GM11168 (cell line): ENCODE results near the gene KRTAP5-8.
"Not testable (repeated sequence)": the region's sequence is repeated elsewhere in the genome, so short reads cannot be mapped to it uniquely, and the experiment has no call there.

ENCODE experiments used
- in situ Hi-C: fragments of 300-500 bp; cut with MboI; formaldehyde crosslinking; loops from one replicate; pipeline ENCODE4 v1.12.0; 2022; ENCODE audit warnings: low sequenced_read_pairs; ENCODE audit not compliant: unreplicated experiment

KRTAP5-8 gene

DNA sequence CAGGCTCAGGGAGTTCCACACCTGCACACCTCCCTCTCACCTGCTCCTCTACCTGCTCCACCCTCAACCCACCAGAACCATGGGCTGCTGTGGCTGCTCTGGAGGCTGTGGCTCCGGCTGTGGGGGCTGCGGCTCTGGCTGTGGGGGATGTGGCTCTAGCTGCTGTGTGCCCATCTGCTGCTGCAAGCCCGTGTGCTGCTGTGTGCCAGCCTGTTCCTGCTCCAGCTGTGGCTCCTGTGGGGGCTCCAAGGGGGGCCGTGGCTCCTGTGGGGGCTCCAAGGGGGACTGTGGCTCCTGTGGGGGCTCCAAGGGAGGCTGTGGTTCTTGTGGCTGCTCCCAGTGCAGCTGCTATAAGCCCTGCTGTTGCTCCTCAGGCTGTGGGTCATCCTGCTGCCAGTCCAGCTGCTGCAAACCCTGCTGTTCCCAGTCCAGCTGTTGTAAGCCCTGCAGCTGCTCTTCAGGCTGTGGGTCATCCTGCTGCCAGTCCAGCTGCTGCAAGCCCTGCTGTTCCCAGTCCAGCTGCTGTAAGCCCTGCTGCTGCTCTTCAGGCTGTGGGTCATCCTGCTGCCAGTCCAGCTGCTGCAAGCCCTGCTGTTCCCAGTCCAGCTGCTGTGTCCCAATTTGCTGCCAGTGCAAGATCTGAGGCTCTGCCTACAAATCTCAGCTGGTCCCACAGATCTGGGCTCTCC is at the start of gene KRTAP5-8:
TSS of gene KRTAP5-8 (plus strand) at position 49 of the 689 bp plus-strand sequence. CDS start at position 80, 31 bp downstream.
- in situ Hi-C loops = not testable (repeated sequence)

DNA sequence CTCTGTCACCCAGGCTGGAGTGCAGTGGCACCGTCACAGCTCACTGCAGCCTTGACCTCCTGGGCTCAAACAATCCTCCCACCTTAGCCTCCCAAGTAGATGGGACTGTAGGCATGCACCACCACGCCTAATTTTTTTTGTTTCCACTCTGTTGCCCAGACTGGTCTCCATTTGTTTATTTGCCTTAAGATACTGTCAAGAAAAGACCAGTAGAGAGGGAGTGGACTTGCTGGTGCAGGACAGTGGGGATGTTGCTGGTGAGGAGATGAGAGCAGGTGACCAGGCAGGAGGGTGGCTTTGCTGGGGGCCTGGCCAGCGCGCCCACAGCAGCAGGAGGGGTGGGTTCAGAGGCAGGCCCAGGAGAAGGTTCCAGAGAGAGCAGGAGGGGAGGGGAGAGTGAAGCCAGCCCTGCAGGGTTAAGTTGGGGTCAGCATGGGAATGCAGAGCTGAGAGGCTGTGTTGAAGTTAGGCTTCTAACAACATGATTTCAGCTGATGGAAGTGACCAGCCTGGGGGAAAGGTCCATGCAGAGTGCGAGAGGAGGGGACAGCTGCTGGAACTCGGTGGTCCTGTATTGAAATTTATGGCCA is 49.0 kb upstream of the KRTAP5-8 start:
- in situ Hi-C loops = no loop called here

GRCh38 chr11:71489311-71490043 is 48.3 kb upstream of the KRTAP5-8 start:
- in situ Hi-C loops = no loop called here

- in situ Hi-C loops = no loop called here
These were observed 47.6 kb upstream of the KRTAP5-8 start for GRCh38 chr11:71490044-71490730.

DNA sequence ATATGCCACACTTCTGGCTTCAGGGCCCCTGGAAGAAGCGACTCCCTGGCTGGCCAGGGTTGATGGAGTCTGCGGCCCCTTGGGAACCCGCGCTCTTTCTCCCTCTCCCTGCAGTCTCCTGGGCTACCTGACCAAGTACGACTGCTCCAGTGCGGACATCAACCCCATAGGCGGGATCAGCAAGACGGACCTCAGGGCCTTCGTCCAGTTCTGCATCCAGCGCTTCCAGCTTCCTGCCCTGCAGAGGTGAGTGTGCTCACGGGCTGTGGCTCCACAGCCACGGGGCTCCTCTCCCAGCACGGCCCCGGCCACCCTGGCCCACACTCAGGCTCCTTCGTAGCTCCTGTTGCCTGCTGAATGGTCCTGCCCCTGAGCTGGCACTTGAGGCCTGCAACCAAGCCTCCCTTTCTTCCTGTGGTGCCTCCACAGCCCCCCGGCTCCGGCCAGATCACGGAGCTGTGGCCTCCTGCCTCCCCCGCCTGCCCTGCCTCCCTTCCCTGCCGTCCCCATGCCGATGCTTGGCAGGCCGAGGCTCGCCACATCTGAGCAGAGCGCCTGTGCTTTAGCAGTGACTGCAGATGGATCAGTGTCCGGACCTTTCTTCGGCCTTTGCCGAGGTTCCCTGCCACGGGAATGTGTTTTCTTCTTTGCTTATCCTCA is 47.0 kb upstream of the KRTAP5-8 start:
- in situ Hi-C loops = no loop called here

- in situ Hi-C loops = no loop called here
These were observed 46.3 kb upstream of the KRTAP5-8 start for GRCh38 chr11:71491531-71491930.

GRCh38 chr11:71491940-71492339 is 45.9 kb upstream of the KRTAP5-8 start:
- in situ Hi-C loops = no loop called here

DNA sequence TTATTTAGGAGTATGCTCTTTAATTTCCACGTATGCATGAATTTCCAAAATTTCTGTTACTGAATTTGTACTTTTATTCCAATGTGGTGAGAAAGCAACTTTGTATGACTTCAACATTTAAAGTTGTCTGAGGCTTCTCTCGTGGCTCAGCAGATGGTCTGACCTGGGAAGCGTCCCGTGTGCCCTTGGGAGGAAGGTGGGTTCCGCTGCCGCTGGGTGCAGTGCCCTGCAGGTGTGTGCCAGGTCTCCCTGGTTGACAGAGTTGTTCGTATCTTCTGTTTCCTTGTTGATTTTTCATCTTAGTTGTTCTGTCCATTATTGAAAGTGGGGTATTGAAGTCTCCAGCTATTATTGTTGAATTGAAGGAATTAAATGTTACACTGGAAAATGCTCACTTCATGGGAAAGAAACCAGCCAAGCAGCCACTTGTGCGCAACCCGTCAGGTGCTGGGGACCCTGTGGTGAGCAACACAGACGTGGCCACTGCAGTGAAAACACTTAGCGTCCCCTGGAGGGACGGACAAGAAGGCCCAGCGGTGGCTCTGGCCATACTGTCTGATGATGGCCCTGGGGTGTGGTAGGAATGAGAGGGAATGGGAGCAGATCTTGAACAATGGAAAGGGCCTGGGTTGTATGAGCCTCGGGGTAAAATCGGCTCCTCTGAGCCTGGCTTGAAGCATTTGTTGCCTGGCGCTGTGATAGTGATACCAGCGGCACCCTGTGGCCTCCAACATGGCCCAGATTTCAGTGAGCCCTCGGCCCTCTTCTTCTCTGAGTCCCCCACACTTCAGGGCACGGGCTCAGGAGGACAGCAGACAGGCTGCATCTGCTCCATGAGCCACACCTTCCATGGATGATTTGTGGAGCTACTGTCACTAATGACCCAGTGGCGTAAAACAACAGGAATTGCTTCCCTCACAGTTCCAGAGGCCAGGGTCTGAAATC is 42.3 kb upstream of the KRTAP5-8 start:
- in situ Hi-C loops = no loop called here

DNA sequence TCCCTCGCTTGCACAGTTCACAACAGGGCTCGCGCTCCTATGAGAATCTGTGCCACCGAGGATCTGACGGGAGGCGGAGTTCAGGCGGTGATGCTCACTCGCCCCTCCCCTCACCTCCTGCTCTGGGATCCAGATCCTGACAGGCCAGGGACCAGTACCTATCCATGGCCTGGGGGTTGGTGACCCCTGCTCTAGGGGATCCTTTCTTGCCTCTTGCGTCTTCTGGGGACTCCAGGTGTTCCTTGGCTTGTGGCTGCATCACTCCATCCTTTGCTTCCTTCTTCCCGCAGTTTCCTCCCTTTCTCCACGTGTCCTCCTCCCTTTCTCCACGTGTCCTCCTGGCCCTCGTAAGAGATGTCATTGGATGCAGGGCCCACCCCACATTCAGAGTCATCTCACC is 41.4 kb upstream of the KRTAP5-8 start:
- in situ Hi-C loops = no loop called here

DNA sequence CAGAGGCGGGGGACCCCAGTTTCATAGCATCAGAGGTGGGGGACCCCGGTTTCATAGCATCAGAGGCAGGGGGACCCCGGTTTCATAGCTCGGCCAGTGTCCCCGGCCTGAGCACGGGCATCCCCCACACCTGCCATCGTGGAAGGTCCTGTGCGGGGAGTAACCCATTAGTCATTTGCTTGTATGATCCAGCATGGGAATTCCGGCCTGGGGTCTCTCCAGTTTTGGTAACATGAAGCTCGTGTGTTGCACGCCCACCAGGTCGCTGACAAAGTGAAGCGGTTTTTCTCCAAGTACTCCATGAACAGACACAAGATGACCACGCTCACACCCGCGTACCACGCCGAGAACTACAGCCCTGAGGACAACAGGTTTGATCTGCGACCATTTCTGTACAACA is 39.7 kb upstream of the KRTAP5-8 start:
- in situ Hi-C loops = no loop called here

DNA sequence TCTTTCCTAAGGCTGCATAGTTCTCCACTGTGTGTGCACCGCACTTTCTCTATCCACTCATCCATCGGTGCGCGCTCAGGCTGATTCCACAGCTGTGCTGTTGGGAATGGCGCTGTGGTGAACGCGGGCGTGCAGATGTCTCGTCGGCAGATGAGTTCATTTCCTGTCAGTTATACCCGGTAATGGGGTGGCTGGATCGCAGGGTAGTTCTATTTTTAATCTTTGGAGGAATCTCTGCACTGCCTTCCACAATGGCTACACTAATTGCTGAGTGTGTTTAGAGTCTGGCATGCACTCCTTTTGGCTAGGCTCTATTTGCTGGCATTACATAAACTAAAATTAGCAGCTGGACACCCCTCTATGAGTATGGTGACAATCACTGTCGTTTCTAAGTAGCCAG is 38.7 kb upstream of the KRTAP5-8 start:
- in situ Hi-C loops = no loop called here

DNA sequence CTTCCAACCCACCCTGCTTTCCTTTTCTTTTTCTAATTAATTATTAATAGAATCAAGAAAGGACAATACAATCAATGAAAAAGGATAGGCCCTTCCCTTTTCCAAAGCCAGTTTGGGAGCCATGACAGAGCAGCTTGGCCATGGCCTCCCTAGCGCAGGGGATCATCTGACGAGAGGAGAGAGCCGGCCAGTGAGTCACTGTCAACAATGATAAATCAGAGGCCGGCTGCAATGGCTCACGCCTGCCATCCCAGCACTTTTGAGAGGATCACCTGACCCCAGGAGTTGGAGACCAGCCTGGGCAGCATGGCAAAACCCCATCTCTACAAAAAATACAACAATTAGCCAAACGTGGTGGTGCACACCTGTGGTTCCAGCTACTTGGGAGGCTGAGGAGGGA is 38.3 kb upstream of the KRTAP5-8 start:
- in situ Hi-C loops = no loop called here

DNA sequence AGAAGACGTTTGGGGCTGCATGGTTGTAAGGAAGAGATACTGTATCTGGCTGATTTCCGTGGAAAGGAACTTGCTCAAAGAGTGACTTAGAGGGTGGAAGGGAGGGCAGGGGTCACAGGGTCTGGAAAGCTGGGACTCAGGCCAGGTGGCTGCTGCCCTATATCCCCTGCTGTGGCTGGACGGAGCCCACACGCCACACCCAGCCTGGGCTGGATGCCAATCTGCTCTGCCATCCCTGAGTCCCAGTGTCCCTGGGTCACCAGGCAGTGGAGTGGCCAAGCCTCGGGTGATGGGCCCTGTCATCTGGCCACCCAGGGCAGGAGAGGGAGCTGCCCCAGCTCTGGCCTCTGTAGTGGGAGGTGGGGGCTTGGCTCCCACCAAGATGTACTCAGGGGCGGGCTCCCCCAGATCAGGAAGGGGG is 37.2 kb upstream of the KRTAP5-8 start:
- in situ Hi-C loops = no loop called here

DNA sequence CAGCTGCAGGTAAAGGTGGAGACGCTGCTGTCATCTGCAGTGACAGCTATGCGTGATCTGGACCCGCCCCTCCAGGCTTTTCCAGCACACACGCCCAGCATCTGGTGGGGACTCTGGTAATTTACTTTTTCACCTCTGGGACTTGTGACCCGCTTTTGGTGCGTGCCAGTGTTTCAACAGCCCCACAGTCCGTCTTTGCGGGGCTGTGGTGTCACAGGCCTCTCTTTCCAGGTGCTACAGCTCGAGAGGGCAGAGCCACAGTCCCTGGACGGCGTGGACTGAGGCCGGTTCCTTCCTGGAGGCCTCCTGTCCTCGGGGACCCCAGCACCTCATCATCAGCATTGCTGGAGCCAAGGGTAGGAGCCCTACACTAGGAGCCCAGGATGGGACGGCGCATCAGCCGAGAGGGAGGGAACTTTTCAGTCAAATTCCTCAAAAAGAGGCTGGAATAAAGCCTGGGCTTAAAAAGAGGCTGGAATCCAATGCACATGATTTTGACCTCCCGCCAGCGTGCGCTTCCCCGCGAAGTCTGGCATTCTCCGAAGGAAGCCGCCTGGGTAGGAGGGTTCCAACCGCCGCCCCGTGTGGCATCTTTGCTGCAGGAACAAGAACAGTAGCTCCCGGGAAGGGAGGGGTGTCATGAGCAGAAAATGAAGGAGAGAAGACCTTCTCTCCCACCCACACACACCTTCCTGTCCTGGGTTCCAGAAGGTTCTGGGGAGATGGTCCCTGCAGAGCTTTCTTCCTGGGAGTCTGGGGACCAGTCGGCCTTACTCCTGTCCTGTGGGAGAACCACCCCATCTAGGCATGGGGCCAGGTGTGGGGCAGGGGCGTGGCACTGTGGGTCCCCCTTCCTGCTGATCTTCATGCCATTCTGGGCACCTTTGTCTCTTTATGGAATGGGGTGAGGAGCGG is 36.5 kb upstream of the KRTAP5-8 start:
- in situ Hi-C loops = no loop called here

- in situ Hi-C loops = no loop called here
These were observed 35.8 kb upstream of the KRTAP5-8 start for GRCh38 chr11:71502026-71502425.

DNA sequence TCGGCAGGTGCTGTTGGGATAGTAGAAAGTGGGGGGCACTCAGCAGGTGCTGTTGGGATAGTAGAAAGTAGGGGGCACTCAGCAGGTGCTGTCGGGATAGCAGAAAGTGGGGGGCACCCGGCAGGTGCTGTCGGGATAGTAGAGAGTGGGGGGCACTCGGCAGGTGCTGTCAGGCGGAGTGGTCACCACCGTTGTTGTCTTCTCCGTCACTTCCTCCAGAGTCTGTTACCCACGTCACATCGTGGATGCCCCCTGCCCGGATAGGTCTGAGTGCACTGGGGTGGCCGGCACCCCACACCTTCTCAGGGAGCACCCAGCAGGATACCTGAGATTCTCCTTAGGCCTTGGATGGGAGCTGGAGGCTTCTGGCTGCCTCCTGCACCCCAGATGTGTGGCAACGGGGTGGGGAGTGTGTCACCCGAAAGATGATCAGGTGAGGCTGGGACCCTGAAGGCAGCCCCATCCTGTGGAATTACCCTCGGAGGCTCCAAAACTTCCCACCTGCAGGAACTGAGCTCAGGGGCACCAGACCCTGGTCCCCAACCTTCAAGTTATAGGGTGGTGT is 34.9 kb upstream of the KRTAP5-8 start:
- in situ Hi-C loops = no loop called here

DNA sequence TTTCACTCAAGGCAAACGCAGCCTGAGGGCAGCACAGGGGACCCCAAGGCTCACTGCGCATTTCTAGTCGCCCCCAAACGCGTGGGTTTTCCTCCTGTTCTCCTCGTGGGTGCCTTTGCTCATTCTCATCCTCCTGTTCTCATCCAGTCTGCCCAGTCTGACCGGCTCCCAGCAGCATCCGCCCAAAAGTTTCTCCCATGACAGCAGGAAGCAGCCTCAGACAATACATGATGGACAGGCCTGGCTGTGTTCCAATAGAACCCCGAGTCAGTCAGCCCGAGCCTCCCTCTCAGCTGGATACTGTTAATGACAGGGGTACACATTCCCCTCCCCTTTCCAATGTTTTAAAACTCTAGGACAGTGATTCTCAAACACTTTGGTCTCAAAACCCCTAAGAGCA is 33.3 kb upstream of the KRTAP5-8 start:
- in situ Hi-C loops = no loop called here

- in situ Hi-C loops = no loop called here
These were observed 32.8 kb upstream of the KRTAP5-8 start for GRCh38 chr11:71505001-71505400.
